Esophagus muscularis mucosa (tissue), 4 donors: ENCODE measurements around the gene KLC1. TPM values are rescaled to one million over a fixed set of nuclear protein-coding genes. Genes with fewer than 3 reads are reported as not detected.
"Not testable (repeated sequence)": the region's sequence is repeated elsewhere in the genome, so short reads cannot be mapped to it uniquely, and the experiment has no call there.

Experiments
- DNase-seq: peaks from one replicate; pipeline ENCODE4 v3.0.0-alpha.2; 2017; ENCODE audit errors: extremely low spot score
- H3K27ac ChIP-seq, 4 donors: fragments of 200-600 bp; sonication (generic); replicated peaks in 1 of 4; 1 replicate in 3 of 4; 2 replicates in 1 of 4; pipeline ENCODE4 v1.5.1; 2016 to 2019; ENCODE audit warnings: mild to moderate bottlenecking in 1 of 4
- H3K27me3 ChIP-seq, 4 donors: fragments of 200-600 bp; sonication (generic); one replicate each; pipeline versions ENCODE4 v1.5.1 to v1.6.0; 2016 to 2019
- H3K36me3 ChIP-seq, 4 donors: fragments of 200-600 bp; sonication (generic); one replicate each; pipeline ENCODE4 v1.5.1; 2016 to 2019
- H3K4me1 ChIP-seq, 4 donors: fragments of 200-600 bp; sonication (generic); one replicate each; pipeline ENCODE4 v1.5.1; 2016 to 2019
- H3K4me3 ChIP-seq, 4 donors: fragments of 200-600 bp; sonication (generic); 1 replicate in 2 of 4; 2 replicates in 2 of 4; pipeline ENCODE4 v1.5.1; 2016 to 2019; ENCODE audit warnings: mild to moderate bottlenecking in 4 of 4, moderate library complexity in 1 of 4
- H3K9me3 ChIP-seq, 4 donors: fragments of 200-600 bp; sonication (generic); 1 replicate in 3 of 4; 2 replicates in 1 of 4; pipeline ENCODE4 v1.5.1; 2016 to 2019
- EP300 ChIP-seq: sonication (generic); formaldehyde crosslinking; IDR thresholded peaks from one replicate; pipeline ENCODE4 v1.6.1; 2017; ENCODE audit warnings: antibody characterized with exemption
- POLR2A ChIP-seq: fragments of 450-650 bp; IDR thresholded peaks from one replicate; pipeline ENCODE4 v1.6.1; 2017; ENCODE audit warnings: antibody characterized with exemption, moderate library complexity, mild to moderate bottlenecking, low read depth
- POLR2AphosphoS5 ChIP-seq, 2 donors: sonication (generic); formaldehyde crosslinking; IDR thresholded peaks; one replicate each; pipeline ENCODE4 v1.6.1; 2017; ENCODE audit warnings: antibody characterized with exemption in 2 of 2
- WGBS: methylation state at CpG from one replicate; pipeline ENCODE4 v1.1.5; 2018; 5-methylcytosine and 5-hydroxymethylcytosine counted together
- intact Hi-C: fragments of 100-400 bp; cut with DNase I; formaldehyde crosslinking; loops from one replicate; pipeline ENCODE4 v1.15.1; 2023
- total RNA-seq, 4 donors: library from RNA; depleted of rRNA; stranded (reverse); fragments of >200 nt; gene quantifications; one replicate each; pipeline versions ENCODE4 v1.1.0 to v1.2.1, GENCODE V29; 2016
- TF ChIP-seq, protein P1 (sequence below), 3 experiments: fragments of 200-600 bp in 2 of 3; fragments of 450-650 bp in 1 of 3; sonication (generic) in 2 of 3; IDR thresholded peaks; one replicate each; pipeline ENCODE4 v1.5.1; 2017 to 2019; ENCODE audit warnings: antibody characterized with exemption in 3 of 3, mild to moderate bottlenecking in 2 of 3, moderate library complexity in 1 of 3

KLC1 gene
- total RNA-seq, 4 donors from 2014 or later, result 285 to 343 (median 312) TPM

DNA sequence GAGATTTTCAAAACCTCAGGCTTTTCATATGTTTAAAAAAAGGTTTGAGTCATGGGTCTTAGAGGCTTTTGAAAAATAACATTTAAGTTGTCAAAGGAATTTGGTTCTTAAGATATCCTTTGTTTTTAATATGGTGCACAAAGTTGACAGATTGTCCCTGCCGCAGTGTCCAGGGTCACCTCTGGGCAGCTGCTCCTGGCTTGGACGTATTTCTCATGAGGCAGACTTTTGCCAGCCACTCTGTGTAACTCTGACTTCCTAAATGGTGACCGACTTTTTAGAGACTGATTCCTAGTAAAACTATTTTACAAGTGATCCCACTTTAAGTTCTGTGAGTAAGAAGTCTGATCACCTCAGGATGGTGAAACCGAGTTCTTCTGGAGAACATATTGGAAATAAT lies 58.7 kb downstream of the KLC1 start:
- TF ChIP-seq POLR2AphosphoS5 (IDR thresholded peaks at IDR 0.05) (no peak), POLR2A (no peak), EP300 (no peak)
- TF ChIP-seq, protein P1, sequence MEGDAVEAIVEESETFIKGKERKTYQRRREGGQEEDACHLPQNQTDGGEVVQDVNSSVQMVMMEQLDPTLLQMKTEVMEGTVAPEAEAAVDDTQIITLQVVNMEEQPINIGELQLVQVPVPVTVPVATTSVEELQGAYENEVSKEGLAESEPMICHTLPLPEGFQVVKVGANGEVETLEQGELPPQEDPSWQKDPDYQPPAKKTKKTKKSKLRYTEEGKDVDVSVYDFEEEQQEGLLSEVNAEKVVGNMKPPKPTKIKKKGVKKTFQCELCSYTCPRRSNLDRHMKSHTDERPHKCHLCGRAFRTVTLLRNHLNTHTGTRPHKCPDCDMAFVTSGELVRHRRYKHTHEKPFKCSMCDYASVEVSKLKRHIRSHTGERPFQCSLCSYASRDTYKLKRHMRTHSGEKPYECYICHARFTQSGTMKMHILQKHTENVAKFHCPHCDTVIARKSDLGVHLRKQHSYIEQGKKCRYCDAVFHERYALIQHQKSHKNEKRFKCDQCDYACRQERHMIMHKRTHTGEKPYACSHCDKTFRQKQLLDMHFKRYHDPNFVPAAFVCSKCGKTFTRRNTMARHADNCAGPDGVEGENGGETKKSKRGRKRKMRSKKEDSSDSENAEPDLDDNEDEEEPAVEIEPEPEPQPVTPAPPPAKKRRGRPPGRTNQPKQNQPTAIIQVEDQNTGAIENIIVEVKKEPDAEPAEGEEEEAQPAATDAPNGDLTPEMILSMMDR (IDR thresholded peaks at IDR 0.05), result no peak
- Histone ChIP-seq H3K27me3 (no peaks in the 10 kb centered on the region), H3K9me3 (no peaks in the 10 kb centered on the region), H3K36me3 (peaks cover 10 to 85% (median 76%) of the 10 kb centered on the region in 4 donors), H3K4me1 (peaks cover 15 to 44% (median 39%) of the 10 kb centered on the region in 4 donors), H3K4me3 (no peak overlapping the region), H3K27ac (no peak overlapping the region)
- intact Hi-C loops, result loop anchor here (10.0 kb wide), 1 partner anchor 113 kb away; no protein-coding TSS in a partner anchor
- no peak for DNase-seq
- 90% methylated on average over 4 of the region's 4 CpGs for WGBS

- H3K27me3 ChIP-seq, result no peaks in the 10 kb centered on the region
- 91% methylated on average over 5 of the region's 5 CpGs for WGBS
- H3K4me1 ChIP-seq, result peaks cover 15 to 44% (median 39%) of the 10 kb centered on the region in 4 donors
- intact Hi-C loops, result loop anchor here (10.0 kb wide), 1 partner anchor 114 kb away; no protein-coding TSS in a partner anchor
- H3K36me3 ChIP-seq, result peaks cover 10 to 85% (median 76%) of the 10 kb centered on the region in 4 donors
- no peaks in the 10 kb centered on the region for H3K9me3 ChIP-seq
- DNase-seq, result no peak
- no peak overlapping the region for H3K4me3 ChIP-seq
- no peak for TF ChIP-seq POLR2AphosphoS5 (IDR thresholded peaks at IDR 0.05)
- TF ChIP-seq EP300, result no peak
- TF ChIP-seq POLR2A, result no peak
- TF ChIP-seq, protein P1 (IDR thresholded peaks at IDR 0.05), result no peak
- H3K27ac ChIP-seq, result peak overlapping the region in 1 of 4 donors; percentile 28
These were observed 59.4 kb downstream of the KLC1 start for GRCh38 chr14:103688441-103688840.

- no peaks in the 10 kb centered on the region for H3K27me3 ChIP-seq
- DNase-seq, result no peak
- H3K4me1 ChIP-seq, result peaks cover 15 to 44% (median 34%) of the 10 kb centered on the region in 4 donors
- no peak overlapping the region for H3K4me3 ChIP-seq
- peak overlapping the region in 1 of 4 donors; percentile 28 for H3K27ac ChIP-seq
- no peak for TF ChIP-seq POLR2AphosphoS5 (IDR thresholded peaks at IDR 0.05)
- H3K36me3 ChIP-seq, result peaks cover 17 to 85% (median 76%) of the 10 kb centered on the region in 4 donors
- no peaks in the 10 kb centered on the region for H3K9me3 ChIP-seq
- WGBS, result 66% methylated on average over 16 of the region's 16 CpGs
- intact Hi-C loops, result loop anchor here (10.0 kb wide), 1 partner anchor 114 kb away; no protein-coding TSS in a partner anchor
These were observed 60.2 kb downstream of the KLC1 start for GRCh38 chr14:103688906-103689902.

GRCh38 chr14:103690332-103690731 lies 61.3 kb downstream of the KLC1 start:
- Histone ChIP-seq H3K4me1 (peaks cover 12 to 39% (median 29%) of the 10 kb centered on the region in 4 donors), H3K27ac (peak overlapping the region in 1 of 4 donors; percentile 28), H3K27me3 (no peaks in the 10 kb centered on the region), H3K9me3 (no peaks in the 10 kb centered on the region), H3K36me3 (peaks cover 18 to 83% (median 73%) of the 10 kb centered on the region in 4 donors), H3K4me3 (no peak overlapping the region)
- 75% methylated on average over 8 of the region's 8 CpGs for WGBS
- intact Hi-C loops, result no loop called here
- TF ChIP-seq POLR2A (no peak), EP300 (no peak), POLR2AphosphoS5 (IDR thresholded peaks at IDR 0.05) (no peak)
- TF ChIP-seq, protein P1 (IDR thresholded peaks at IDR 0.05), result no peak
- no peak for DNase-seq

DNA sequence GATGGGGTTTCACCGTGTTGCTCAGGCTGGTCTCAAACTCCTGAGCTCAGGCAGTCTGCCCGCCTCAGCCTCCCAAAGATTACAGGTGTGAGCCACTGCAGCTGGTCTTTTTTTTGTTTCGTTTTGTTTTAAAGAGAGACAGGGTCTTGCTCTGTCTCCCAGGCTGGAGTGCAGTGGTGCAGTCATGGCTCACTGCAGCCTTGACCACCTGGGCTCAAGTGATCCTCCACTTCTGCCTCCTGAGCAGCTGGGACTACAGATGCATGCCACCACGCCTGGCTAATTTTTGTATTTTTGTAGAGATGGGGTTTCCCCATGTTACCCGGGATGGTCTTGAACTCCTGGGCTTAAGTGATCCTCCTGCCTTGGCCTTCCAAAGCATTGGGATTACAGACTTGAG lies 62.6 kb downstream of the KLC1 start:
- intact Hi-C loops, H3K4me3 ChIP-seq, H3K27me3 ChIP-seq, H3K9me3 ChIP-seq, DNase-seq, H3K27ac ChIP-seq: not testable (repeated sequence)
- 89% methylated on average over 3 of the region's 5 CpGs for WGBS
- Histone ChIP-seq H3K36me3 (peaks cover 18 to 70% (median 60%) of the 10 kb centered on the region in 4 donors), H3K4me1 (peaks cover 25 to 41% (median 36%) of the 10 kb centered on the region in 4 donors)
